ENCODE measurements around the gene CNPY4.

CNPY4 gene

DNA sequence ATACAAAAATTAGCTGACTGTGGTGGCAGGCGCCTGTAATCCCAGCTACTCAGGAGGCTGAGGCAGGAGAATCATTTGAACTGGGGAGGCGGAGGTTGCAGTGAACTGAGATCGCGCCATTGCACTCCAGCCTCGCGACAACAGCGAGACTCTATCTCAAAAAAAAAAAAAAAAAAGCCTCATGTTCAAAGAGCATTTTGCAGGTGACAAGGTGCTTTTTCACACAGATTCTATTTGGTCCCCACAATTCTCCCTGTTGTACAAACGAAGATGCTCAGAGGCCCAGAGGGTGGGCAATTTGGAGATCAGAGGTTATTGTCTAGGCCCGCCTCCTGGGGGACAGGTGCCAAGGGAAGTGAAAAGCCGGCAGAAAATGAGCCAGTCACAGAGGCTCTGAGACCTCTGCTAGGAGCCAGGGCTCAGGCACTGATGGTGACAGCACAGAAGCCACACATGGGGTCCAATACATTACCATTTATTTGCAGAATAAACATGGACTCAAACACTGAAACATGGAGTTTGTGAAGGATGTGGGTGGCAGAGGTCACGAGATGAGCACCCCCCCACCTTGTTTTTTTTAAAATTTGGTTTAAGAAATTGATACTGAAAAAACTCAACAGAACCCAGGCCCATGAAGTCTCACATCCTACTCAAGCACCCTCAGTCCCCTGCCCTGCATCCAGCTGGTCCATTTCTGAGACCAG is 49.9 kb downstream of the CNPY4 start:
- no peak for FAIRE-seq

- FAIRE-seq, result no peak
Observed at GRCh38 chr7:100170101-100170897, 50.9 kb downstream of the CNPY4 start.

DNA sequence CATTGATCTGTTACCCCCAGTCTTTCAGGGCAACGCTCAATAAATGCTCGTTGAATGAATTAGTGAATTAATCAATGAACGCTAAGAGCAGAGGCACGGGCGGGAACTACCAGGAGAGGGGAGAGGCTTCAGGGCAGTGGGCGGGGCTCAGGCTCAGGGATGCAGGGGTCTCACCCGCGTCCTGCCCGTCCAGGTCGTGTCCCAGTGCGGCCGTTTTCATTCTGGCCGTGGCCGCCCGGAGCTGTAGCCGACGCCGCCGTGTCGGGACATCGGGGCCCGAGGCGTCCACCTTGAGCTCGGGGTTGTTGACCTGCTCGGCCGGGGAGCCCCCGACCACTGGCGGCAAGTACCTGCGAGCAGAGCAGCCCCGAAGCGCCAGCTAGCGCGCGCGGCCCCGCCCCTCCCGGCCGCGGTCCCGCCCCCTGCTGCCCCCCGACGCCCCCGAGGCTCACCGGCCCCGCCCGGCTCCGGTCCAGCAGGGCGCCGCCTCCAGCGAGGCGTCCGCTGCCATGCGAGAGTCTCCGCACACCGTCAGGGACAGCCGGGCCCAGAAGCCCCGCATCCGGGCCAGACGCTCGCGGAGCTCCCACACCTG is 51.8 kb downstream of the CNPY4 start:
- FAIRE-seq, result no peak

DNA sequence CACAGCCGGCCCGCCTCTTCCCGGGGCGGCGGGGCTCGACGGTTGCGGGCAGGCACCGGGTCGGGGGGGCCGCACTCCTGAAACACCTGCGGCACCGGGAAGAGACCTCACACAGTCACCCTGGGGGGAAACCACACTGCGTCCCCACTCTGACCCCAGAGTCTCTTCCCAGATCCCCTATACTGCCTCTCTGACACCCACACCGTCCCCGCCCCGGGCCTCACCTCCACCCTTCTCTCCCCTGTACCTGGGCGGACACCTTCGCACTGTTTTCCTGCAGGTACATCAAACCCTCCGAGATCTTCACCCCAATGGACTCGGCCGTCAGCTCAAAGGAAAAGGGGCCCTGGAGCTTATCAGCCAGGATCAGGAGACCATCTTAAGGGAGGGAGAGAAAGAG is 52.4 kb downstream of the CNPY4 start:
- FAIRE-seq, result no peak

DNA sequence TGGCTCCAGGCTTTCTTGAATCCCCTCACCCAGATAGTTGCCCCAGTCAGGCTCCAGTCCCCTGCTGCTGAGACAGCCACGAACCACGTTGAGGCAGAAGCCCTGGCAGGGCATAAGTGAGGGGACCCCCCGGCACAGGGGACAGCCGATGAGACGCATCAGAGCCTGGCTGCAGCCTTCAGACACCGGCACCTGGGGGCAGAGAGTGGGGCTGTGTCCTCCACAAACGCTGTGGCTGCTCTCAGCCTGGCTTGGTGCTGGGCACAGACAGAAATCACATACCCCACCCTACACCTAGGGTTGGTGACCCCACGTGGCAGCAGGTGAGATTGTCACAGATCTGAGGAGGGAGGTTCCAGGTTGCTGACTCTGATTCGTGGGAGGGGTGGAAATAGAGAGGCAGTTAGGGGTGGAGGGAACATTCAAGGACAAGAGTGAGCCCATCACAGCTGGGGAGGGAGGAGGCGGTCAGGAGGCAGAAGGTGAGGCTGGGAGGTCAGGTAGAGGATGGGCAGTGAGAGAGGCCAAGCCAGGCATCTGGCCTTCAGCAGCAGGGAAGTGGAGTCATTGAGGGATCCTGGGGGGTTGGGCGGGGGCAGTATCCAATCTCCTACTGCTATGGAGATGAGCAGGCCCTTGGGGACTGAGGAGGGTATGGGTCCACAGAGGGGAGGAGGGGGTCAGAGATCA is 54.5 kb downstream of the CNPY4 start:
- no peak for FAIRE-seq

GRCh38 chr7:100174582-100174981 is 55.1 kb downstream of the CNPY4 start:
- no peak for FAIRE-seq
